ENCODE measurements around the gene SMR3A.

The SMR3A gene

DNA sequence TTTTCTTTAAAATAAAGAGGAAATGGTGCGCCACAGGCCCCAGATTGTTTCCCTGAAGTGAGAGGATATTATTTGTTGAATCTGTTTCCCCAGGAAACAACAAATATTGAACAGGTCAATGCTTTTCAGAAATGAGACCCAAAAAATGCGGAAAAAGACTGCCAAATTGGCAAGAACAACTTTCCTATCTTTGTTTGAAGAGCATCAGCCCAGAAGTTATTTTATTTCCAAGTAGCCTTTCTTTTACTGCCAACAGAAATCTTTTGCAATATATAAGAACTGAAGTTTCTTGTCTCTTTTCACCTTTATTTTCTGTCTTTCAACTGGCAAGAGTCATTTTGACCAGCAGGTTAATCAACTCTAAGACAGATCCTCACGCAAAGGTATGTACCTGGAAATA, at the start of gene SMR3A:
Gene SMR3A (plus strand): TSS at position 301 of the 400 bp plus-strand sequence. CDS start 1,356 bp downstream, outside the sequence.
- no peak for DNase-seq

DNA sequence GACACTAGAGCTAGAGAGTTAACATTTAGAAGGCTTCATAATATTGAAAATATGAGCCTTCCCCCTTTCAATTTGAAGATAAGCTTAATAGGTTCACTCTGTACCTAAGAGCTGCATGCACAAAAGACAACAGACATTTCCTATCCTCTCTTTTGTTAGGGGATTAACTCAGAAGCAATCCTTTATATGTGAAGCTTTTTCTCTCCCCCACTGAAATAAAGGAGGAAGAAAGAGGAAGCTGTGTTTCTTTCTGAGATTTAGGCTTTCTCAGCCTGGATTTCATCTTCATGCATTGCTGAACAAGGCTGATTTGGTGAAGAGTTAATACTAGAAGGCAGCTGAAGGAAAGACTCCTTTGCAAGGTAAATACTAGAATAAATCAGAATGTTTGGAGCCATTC, 46.8 kb upstream of the SMR3A start:
- DNase-seq = no peak

DNA sequence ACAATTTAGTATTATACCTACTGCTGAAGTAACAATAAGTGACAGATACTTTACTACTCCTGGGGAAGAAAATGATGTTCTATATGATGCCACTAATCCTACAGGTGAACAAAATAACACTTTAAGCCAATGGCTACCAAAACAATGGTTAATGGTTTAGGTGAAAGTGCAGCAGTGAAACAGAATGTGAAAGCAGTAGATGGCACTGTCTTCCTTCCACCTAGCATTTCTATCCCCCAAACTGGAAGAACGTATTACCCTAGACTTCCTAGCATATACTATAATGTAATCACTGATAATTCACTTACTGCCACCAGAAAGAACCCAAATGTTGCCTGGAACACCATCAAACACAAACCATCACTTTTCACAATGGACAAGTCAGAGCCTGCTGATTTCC, 44.6 kb upstream of the SMR3A start:
- DNase-seq = no peak

DNA sequence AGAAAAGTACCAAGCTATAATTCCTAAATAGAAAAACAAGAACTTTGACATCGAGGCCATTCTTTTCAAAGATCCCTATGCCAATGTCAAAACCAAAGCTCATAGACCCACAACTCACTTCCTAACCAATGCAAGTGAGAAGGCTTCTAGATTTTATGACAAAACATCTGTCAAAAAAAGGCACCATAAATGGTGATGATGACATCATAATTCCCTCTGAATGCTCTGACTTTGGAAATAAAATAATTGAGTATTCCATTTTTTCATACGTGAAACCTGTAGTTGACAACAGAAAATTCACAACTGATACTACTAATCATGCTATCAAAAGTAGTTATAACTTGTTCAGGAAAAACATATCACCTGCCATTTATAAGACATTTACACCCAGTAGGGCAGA, 34.5 kb upstream of the SMR3A start:
- no peak for DNase-seq

DNA sequence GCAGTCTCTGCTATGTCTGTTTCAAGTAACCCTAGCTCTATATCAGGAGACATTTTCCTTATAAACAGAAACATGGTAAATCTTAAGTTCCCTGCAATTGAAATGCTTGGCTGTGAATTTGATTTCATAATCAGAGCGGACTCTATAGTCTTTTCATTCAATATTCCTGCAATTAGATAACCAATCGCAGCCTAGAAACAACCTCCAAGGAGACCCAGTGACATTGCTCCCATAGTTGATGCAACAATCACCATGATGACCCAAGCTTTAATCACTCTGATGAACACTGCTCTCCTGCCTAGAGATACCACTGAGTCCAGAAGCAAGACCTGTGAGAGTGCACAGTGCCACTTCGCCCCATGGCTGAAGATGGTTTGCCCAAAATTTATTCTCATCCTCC, 25.9 kb upstream of the SMR3A start, which contains the start of gene CABS1:
Gene CABS1 (plus strand): TSS at position 301 of the 400 bp plus-strand sequence. CDS start 59 bp downstream, at position 360.
- no peak for DNase-seq

DNA sequence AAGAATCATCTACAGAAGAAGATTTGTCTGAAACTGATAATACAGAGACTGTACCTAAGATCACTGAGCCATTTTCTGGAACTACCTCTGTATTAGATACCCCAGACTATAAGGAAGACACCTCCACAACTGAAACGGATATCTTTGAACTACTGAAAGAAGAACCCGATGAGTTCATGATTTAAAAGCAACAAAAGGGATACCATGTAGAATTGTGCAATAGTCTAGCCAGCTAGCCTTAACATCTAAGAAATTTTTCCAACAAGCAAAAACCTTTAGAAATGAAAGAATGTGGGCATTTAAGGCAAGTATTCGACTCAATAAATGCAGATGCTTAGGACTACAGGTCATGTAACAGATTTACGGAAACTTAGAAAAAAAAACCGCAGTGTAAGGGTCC, 24.5 kb upstream of the SMR3A start:
- no peak for DNase-seq

DNA sequence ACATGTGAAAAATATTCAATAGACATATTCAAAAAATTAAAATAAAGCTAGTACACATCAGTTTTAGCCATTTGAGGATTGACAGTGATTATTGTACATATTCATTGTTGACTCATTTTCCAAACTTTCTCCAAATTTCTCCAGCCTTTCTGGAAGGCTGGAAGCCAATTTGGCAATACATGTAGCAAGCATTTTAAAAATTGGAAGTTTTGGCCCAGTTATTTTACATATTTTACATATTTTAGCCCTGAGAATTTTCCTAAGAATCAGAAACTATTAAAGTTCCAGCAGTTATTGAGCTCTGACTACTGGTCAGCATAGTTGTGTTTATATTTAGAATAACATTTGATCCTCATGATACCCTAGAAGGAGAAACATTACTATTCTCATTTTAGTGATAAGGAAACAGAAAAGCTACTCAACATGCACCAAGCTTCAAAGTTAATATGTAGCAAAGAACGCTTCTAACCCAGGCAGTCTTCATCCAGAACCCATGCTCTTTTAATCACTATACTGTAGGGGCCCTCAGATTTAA, 22.6 kb upstream of the SMR3A start:
- no peak for DNase-seq

DNA sequence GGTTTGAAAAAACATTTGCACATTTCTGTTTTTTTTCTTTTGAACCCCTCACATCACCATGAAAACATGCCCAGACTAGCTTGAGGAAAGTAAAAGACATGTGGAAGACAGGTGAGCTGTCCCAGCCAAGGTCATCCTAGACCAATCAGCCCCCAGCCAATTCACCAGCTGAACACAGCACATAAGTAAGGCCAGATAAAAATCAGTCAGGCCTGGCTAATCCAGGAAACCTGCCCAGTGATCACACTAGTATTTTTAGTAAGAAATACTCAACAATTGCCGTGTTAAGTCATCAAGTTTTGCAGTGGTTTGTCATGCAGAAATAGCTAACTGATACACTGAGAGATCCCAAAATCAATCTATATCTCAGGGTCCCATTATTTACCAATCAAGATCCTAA, 4.4 kb upstream of the SMR3A start:
- DNase-seq = no peak

DNA sequence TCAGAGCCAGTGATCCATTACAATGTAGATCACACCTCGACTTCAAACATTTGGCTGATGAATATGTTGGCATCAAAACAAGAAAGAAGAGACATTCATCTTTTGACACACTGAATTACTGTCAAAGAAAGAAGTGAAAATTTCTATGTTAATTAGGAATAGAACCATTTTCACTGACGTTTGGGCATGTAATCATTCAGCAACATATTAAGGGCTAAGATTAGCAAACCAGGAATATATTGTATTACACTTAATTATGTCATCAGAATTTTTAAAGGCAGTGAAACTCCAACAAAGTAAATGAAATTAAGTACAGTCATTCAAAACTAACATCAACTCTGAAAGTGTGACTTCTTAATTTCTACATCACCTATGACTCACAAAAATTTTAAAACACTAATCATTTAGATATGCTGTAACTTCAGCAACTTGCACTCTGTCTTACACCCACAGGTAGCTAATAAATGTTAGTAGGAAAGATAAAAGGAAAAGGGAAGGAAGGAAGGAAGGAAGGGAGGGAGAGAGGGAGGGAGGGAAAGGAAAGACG, 1.4 kb upstream of the SMR3A start:
- DNase-seq = no peak

DNA sequence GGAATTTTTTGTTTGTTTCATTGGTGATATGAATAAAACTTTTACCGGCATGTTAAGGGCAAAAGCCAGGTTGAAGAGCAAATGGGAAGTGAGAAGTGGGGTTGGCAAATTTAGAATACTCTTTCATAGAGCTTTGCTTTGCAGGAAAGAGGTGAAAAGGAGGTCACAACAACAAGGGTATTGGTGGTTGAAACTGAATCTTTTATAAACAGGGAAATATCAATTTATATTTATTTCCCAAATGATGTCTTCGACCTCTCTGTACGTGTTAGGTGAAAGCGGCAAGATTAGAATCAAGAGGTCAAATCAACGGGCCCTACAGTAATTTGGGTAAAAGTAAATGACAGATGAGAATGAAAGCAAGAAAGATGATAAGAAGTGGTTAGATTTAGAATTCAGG, 3.4 kb downstream of the SMR3A start:
- no peak for DNase-seq

DNA sequence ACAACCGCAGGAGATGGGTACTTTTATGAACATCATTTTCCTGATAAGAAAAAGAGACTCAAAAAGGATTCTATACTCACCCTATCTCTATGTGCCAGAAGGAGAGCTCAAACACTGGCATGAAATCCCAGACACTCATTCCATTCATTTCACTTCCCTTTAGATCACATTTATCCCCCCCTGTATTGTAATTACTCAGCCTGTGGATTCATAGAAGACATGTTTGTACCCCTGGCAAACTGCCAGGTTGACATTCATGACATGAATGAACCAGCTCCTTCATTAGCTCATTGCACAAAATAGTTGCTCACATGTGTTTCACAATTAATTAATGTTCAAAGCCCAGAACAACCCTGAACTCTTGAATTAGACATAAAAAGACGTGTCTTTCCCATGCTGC, 4.9 kb downstream of the SMR3A start:
- DNase-seq = no peak

DNA sequence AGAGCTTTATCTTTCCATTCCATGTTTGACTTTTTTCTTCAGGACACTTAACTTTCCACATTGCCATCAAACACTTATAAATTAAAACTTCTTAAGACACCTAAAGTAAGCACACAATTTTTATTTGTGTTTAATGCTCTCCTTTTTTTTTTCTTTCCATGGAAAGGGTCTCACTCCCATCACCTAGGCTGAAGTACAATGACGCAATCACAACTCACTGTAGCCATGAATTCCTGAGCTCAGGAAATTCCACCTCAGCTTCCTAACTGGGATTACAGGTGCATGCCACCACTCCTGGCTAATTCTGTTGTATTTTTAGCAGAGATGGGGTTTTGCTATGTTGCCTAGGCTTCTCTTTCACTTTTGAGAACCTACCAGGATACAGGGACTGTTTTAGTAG, 7.3 kb downstream of the SMR3A start:
- DNase-seq = no peak

DNA sequence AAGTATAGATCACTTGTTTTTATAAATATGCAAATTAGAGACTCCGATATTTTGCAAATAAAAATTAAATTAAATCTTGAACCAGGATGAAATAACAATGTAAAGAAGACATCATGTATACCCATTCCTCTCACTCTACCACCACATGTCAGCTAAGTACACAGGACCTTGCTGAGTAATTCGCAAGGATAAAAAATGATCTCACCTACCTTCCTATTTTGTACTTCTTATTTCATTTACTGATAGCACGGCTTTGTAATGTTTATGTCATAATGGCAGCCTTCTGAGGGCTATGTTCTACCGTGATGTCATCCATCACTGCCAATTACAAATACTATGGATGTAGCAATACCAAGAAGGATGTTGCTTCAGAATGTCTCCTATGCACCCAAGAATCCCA, 11.4 kb downstream of the SMR3A start:
- no peak for DNase-seq

DNA sequence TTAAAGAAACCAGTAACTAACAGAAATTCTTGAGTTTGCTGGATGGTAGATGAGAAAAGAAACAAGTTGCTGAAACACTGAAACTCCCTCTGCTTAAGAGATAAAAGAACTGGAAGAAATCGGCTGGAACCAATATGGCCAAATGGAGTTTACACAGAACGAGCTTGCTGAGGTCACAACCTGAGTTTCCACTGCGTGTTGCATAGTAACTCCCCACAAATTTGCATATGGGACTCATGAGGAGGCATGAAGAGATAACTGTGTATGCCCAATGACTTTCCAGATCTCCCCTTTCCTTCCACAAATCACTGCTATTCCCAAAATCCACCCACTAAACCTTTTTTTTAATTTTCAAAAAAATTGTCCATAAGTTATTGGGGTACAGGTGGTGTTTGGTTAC, 12.2 kb downstream of the SMR3A start:
- no peak for DNase-seq

DNA sequence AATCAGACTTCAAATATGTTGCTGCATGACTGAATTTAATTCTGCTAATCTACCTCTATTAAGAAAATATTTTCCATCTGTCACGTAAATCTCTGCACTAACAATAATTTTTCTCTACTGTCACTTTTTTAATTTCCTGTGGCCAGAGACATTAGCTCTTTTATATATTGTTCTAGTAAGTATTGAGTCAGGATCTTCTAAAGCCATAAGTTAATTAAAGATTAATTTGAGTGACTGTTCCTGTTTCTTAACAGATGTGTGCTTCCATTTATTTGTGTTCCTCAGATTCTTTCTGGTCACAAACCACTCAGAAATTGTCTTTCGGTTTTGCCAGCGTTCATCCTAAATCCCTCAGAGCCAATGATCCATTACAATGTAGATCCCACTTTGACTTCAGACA, 20.0 kb downstream of the SMR3A start:
- no peak for DNase-seq

DNA sequence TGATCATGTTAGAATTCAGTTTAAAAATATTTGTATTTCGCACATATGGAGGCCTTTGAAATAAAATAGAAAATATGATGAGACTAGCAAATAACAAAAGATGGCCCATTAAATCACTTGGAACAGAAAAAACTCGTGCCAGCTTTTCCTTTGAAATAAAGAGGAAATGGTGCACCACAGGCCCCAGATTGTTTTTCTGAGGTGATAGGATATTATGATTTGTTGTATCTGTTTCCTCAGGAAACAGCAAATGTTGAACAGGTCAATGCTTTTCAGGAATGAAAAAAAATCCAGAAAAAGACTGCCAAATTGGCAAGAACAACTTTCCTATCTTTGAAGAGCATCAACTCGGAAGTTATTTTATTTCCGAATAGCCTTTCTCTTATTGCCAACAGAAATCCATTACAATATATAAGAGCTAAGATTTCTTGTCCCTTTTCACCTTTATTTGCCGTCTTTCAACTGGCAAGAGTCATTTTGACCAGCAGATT, 22.2 kb downstream of the SMR3A start, which contains the start of gene SMR3B:
Gene SMR3B (plus strand): TSS at position 441 of the 491 bp plus-strand sequence. CDS start 1,380 bp downstream, outside the sequence.
- no peak for DNase-seq

DNA sequence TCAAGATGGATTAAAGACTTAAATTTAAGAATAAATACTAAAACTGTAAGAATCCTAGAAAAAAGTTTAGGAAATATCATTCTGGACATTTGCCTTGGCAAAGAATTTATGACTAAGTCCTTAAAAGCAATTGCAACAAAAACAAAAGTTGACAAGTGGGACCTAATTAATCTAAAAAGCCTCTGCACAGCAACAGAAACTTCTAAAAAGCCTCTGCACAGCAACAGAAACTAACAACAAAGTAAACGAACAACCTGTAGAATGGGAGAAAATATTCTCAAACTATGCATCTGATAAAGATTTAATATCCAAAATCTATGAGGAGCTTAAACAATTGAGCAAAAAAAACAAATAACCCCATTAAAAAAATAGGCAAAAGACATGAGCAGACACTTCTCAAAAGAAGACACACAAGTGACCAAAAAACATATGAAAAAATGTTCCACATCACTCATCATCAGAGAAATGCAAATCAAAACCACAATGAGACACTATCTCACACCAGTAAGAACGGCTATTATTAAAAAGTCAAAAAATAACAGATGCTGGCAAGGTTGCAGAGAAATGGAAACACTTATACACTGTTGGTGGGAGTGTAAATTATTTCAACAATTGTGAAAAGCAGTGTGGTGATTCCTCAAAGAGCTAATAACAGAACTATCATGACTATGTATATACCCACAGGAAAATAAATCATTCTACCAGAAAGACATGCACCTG, 31.7 kb downstream of the SMR3A start:
- no peak for DNase-seq

DNA sequence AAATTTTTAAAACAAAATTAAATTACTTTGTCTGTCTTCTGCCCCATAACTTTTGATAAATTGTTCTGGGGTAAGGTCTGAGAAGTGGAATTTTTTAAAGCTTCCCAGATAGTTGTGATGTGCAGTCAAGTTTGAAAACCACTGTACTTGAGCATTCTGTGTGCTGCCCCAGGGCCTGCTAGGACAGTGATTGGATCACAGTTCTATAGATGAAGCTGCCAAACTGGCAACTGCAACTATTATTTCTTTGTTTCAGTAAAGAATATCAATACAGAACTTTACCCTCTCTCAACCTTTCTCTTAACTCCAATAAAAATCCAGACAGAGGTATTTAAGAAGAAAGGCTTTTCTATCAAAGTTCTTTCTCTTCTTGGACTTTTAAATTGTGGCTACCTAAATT, 37.0 kb downstream of the SMR3A start, which contains the start of gene OPRPN:
Gene OPRPN (plus strand): TSS at position 361 of the 400 bp plus-strand sequence. CDS start 1,346 bp downstream, outside the sequence.
- DNase-seq = no peak

DNA sequence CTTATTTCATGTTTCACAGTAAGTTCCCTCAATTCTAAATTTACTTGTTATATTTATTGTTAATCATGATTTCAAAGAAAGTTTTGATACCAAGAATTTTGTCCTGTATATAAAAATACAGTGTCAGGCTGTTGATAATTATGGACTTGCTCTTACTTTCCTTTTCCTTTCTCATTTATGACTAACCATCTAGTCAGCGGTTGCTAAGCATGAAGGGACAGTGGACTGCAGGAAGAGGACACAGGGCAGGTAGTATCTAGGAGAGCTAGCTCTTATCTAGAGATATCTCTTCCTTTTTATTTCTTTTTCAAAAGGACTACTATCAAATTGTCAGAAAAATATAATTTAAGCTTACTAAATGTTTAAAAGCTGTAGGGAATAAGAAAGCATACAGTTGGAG, 38.8 kb downstream of the SMR3A start:
- no peak for DNase-seq

DNA sequence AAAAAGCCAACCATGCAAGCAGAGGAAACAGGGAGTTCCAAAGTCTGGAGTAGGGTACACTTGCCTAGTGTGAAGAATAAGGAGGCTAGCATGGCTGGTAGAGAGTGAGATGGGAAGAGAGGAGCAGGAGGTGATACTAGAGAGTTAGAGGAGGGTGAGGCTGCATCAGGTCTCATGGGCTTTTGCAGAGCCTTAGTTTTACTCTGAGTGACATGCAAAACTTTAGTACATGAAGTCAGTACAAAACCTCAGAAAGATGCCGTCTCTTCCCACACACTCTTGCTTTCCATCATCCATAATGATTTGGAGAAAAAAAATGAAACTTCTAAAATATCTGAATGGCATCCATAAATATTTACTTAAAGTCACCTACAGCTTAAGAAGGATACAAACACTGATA, 42.2 kb downstream of the SMR3A start:
- no peak for DNase-seq

DNA sequence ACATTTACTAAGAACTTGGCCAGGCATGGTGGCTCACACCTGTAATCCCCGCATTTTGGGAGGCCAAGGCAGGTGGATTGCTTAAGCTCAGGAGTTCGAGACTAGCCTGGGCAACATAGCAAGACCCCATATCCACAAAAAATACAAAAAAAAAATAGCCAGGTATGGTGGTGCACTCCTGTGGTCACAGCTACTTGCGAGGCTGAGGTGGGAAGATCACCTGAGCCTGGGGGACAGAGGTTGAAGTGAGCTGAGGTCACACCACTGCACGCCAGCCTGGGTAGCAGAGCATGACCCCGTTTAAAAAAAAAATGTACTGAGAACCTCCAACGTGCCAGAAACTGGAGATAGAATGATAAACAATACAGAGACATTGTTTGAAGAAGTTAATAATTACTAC, 45.2 kb downstream of the SMR3A start:
- DNase-seq = no peak
